A673 (cell line): ENCODE results near the gene WBP2NL.

ENCODE experiments used
- CTCF ChIP-seq: fragments of 300-800, 200-600 bp; sonication (generic); conservative IDR thresholded peaks from 2 replicates; pipeline ENCODE4 v1.5.1; 2017; ENCODE audit warnings: low read depth, mild to moderate bottlenecking, antibody characterized with exemption, low read length, moderate library complexity, mixed read lengths
- EZH2 ChIP-seq: fragments of 200-600 bp; sonication (generic); IDR thresholded peaks from 2 replicates; pipeline ENCODE4 v1.6.1; 2017; ENCODE audit warnings: borderline replicate concordance, low read depth, mild to moderate bottlenecking, mixed read lengths, antibody characterized with exemption, low read length; ENCODE audit not compliant: poor library complexity, severe bottlenecking

GRCh38 chr22:42018224-42018623 lies 19.6 kb downstream of the WBP2NL start:
- TF ChIP-seq CTCF (no peak), EZH2 (no peak)
